AG20443 (cell line): ENCODE results near the gene ATP4B.

ENCODE experiments used
- DNase-seq: peaks from one replicate; pipeline ENCODE4 v3.0.0; 2012; ENCODE audit warnings: low spot score, mixed read lengths

ATP4B gene

GRCh38 chr13:113657851-113658741 lies at the start of gene ATP4B:
TSS of gene ATP4B (minus strand) at chr13:113658198. CDS start at chr13:113658144, 54 bp downstream.
- DNase-seq = no peak

GRCh38 chr13:113672002-113672651 lies 14.1 kb upstream of the ATP4B start:
- DNase-seq = no peak

- no peak for DNase-seq
These were observed 13.3 kb upstream of the ATP4B start for GRCh38 chr13:113671066-113672001.

GRCh38 chr13:113670541-113670940 lies 12.5 kb upstream of the ATP4B start:
- DNase-seq = no peak

GRCh38 chr13:113669755-113670341 lies 11.8 kb upstream of the ATP4B start:
- no peak for DNase-seq

- DNase-seq = no peak
These were observed 11.3 kb upstream of the ATP4B start for GRCh38 chr13:113669231-113669754.

- DNase-seq = no peak
These were observed 10.5 kb upstream of the ATP4B start for GRCh38 chr13:113668491-113668971.

- no peak for DNase-seq
These were observed 9.9 kb upstream of the ATP4B start for GRCh38 chr13:113667771-113668490.

- no peak for DNase-seq
These were observed 9.1 kb upstream of the ATP4B start, which contains the start of gene GRK1 for GRCh38 chr13:113666951-113667701. TSS of gene GRK1 (plus strand) at chr13:113667219. CDS start at chr13:113667387, 168 bp downstream.

- no peak for DNase-seq
These were observed 8.3 kb upstream of the ATP4B start for GRCh38 chr13:113666329-113666670.

GRCh38 chr13:113665597-113666328 lies 7.8 kb upstream of the ATP4B start:
- DNase-seq = no peak

- no peak for DNase-seq
These were observed 7.0 kb upstream of the ATP4B start for GRCh38 chr13:113664751-113665596.

- no peak for DNase-seq
These were observed 5.9 kb upstream of the ATP4B start for GRCh38 chr13:113663934-113664333.

GRCh38 chr13:113661509-113661908 lies 3.5 kb upstream of the ATP4B start:
- no peak for DNase-seq

- DNase-seq = no peak
These were observed 2.1 kb upstream of the ATP4B start for GRCh38 chr13:113660066-113660465.

GRCh38 chr13:113659337-113659736 lies 1.3 kb upstream of the ATP4B start:
- no peak for DNase-seq

GRCh38 chr13:113658836-113659235 lies 838 bp upstream of the ATP4B start:
- DNase-seq = no peak
